GM18520 (cell line): ENCODE measurements around the gene TMEM35B.
"Not testable (repeated sequence)": the region's sequence is repeated elsewhere in the genome, so short reads cannot be mapped to it uniquely, and the experiment has no call there.

Source experiments
- ATAC-seq: cut with Tn5 transposase; IDR thresholded peaks from one replicate; pipeline ENCODE4 v1.9.1; 2021; ENCODE audit not compliant: unreplicated experiment

TMEM35B gene

GRCh38 chr1:34976384-34977209 is 8.6 kb downstream of the TMEM35B start:
- no peak for ATAC-seq

GRCh38 chr1:34975771-34976170 is 9.4 kb downstream of the TMEM35B start:
- no peak for ATAC-seq

- no peak for ATAC-seq
Measured at GRCh38 chr1:34975338-34975737, 9.8 kb downstream of the TMEM35B start.

GRCh38 chr1:34974626-34975025 is 10.5 kb downstream of the TMEM35B start:
- no peak for ATAC-seq

GRCh38 chr1:34973326-34973725 is 11.8 kb downstream of the TMEM35B start:
- ATAC-seq = no peak

GRCh38 chr1:34970829-34971228 is 14.3 kb downstream of the TMEM35B start:
- no peak for ATAC-seq

- ATAC-seq = no peak
Measured at GRCh38 chr1:34970220-34970735, 14.9 kb downstream of the TMEM35B start.

GRCh38 chr1:34968297-34968696 is 16.9 kb downstream of the TMEM35B start:
- not testable (repeated sequence) for ATAC-seq

GRCh38 chr1:34967672-34968071 is 17.5 kb downstream of the TMEM35B start:
- not testable (repeated sequence) for ATAC-seq

GRCh38 chr1:34965597-34965996 is 19.6 kb downstream of the TMEM35B start:
- ATAC-seq = no peak

- ATAC-seq = no peak
Measured at GRCh38 chr1:34950428-34950827, 34.7 kb downstream of the TMEM35B start.

- not testable (repeated sequence) for ATAC-seq
Measured at GRCh38 chr1:34948739-34949138, 36.4 kb downstream of the TMEM35B start.

GRCh38 chr1:34947641-34948314 is 37.4 kb downstream of the TMEM35B start:
- ATAC-seq = not testable (repeated sequence)

GRCh38 chr1:34946211-34946610 is 38.9 kb downstream of the TMEM35B start:
- no peak for ATAC-seq

- ATAC-seq = not testable (repeated sequence)
Measured at GRCh38 chr1:34941798-34942197, 43.3 kb downstream of the TMEM35B start.
